Measurements from ENCODE around the gene CCDC57.
"Not testable (repeated sequence)": the region's sequence is repeated elsewhere in the genome, so short reads cannot be mapped to it uniquely, and the experiment has no call there.

CCDC57 gene

DNA sequence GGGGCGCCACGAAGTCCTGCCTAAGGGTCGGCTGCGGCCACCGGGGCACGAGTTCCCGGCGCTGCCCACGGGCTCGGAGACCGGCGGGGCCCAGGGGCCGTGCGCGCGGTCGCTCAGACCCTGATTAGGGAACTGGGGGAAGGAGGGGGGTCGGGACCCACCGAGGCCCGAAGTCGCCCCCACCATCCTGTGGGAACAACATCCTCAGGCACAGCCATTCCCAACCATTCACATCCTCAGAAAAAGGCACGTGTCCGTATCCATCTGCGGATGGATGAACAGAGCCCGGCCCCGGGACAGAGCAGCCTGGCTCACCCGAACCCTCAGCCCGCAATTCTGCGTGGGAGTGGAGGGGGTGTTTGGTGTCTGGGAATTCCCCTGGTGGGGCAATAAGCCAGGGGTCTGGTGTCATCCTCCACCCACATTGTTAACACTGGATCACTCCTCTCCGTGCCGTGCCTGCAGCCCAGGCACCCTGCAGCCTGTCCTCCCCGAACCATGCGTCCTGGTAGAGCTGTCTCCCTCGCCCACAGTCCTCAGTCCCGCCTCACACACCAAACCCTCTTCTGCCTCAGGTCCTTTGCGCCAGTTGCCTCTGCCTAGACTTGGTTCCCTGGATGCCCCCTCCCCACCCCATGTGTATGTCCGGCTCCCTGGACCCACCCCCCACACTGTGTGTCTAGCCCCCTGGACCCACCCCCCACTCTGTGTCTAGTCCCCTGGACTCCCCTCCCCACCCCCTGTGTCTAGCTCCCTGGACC, 789 bp upstream of the CCDC57 start:
- TF ChIP-seq CTCF (IDR thresholded peaks at IDR 0.05; ENCODE audit: borderline replicate concordance, insufficient read depth, low read depth, low read length) = no peak
- H3K4me3 ChIP-seq (ENCODE audit: low read depth, low read length) = peak overlapping the region; percentile 80

DNA sequence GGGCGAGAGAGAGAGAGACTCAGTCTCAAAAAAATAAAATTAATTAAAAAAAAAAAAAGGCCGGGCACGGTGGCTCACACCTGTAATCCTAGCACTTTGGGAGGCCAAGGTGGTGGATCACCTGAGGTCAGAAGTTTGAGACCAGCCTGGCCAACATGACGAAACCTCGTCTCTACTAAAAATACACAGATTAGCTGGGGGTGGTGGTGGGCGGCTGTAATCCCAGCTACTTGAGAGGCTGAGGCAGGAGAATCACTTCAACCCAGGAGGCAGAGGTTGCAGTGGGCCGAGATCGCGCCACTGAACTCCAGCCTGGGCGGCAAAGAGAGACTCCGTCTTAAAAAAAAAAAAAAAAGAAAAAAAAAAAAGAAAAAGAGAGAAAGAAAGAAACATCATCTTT, 2.0 kb downstream of the CCDC57 start:
- not testable (repeated sequence) for H3K4me3 ChIP-seq (ENCODE audit: low read depth, low read length)

DNA sequence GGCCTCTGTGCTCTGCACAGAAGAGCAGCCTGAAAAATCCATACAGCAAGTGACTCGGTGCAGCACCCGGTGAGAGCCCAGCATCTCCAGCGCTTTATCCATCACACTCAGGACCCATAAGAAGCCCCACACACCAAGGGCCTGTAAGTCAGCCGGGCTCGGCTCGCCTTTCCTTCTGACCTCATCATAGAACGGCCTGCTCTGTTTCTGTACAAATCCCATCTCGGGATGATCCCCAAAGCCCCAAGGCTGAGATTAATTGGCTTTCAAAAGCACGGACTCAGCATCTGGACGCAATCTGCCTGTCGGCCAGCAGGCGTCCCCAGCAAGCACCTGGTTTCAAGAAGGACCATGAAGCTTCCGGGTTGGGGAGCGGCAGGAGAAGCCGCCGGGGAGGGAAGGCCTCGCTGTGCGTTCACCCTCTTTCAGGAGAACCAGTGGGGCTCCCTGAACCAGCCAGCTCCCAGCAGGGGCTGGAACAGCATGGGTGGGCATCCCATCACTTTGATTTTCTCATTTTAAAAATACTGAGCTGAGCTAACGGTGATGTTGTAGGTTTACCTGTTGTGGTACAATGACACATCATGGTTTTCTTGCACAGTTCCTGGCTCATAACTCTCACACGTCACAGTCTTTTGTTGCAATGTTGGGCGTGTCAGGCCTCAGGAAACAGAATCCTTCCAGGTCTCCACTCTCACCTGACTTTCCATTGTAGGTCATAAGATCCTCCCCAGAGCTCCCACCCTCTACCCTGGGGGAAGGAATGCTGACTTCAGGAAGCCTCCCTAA, 6.7 kb downstream of the CCDC57 start:
- TF ChIP-seq CTCF (IDR thresholded peaks at IDR 0.05; ENCODE audit: borderline replicate concordance, insufficient read depth, low read depth, low read length) = peak; percentile 90
- no peak overlapping the region for H3K4me3 ChIP-seq (ENCODE audit: low read depth, low read length)

DNA sequence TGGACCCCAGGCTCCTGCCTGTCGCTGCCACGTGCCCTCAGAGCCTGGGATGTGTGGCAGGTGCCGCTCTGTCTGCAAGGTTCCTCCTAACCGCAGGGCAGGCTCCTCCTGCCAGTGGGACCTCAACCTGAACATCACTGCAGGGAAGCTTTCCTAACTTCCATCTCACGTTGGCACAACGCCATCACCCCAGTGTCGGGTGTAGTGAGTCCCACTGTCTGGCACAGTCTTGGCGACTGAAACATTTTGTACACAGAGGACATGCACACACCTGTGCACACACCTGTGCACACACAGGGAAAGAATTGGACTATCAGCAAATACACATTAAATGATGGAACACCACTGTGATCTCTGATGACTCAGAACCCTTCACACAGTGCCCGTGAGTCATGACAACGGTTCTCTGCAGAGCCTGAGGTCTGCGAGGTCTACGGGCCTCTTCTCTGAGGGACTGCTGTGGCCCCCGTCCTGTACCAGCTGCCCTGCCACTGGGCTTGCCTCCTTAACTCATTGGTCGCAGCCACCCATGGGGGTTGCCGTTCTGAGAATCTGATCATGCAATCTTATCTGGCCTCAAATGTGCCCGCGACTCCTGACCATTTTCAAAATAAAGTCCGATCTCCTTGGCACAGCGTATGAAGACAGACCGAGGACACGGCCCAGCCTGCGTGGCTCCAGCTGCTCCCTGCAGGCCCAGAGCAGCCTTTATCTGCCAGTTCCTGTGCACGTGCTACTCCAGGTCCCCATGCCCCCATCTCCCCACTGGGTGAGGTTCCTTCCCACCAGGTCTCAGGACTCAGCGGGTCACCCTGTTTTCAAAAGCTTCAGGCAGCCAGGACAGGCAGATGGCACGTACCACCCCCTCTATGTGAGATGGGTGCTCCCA, 7.6 kb downstream of the CCDC57 start:
- no peak overlapping the region for H3K4me3 ChIP-seq (ENCODE audit: low read depth, low read length)
- no peak for TF ChIP-seq CTCF (IDR thresholded peaks at IDR 0.05; ENCODE audit: borderline replicate concordance, insufficient read depth, low read depth, low read length)

GRCh38 chr17:82203920-82204319, 8.7 kb downstream of the CCDC57 start:
- TF ChIP-seq CTCF (IDR thresholded peaks at IDR 0.05; ENCODE audit: borderline replicate concordance, insufficient read depth, low read depth, low read length) = no peak
- no peak overlapping the region for H3K4me3 ChIP-seq (ENCODE audit: low read depth, low read length)

DNA sequence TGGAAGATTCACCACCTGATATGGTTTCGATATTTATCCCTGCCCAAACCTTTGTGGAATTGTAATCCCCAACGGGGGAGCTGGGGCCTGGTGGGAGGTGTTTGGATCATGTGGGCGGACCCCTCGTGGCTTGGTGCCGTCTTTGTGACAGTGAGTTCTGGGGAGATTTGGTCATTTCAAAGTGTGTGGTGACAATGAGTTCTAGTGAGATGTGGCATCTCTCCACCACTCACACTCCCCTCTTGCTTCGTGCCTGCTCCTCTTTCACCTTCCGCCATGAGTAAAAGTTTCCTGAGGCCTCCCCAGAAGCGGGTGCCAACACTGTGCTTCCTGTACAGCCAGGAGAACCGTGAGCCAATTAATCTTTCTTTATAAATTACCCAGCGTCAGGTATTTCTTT, 9.7 kb downstream of the CCDC57 start:
- H3K4me3 ChIP-seq (ENCODE audit: low read depth, low read length) = no peak overlapping the region
- no peak for TF ChIP-seq CTCF (IDR thresholded peaks at IDR 0.05; ENCODE audit: borderline replicate concordance, insufficient read depth, low read depth, low read length)

GRCh38 chr17:82201498-82201910, 11.1 kb downstream of the CCDC57 start:
- TF ChIP-seq CTCF (IDR thresholded peaks at IDR 0.05; ENCODE audit: borderline replicate concordance, insufficient read depth, low read depth, low read length) = no peak

More at GRCh38 chr17:82201498-82201910, 11.1 kb downstream of the CCDC57 start:
- no peak overlapping the region for H3K4me3 ChIP-seq (ENCODE audit: low read depth, low read length)

Data from GM12875 (cell line).